DOHH2 (cell line): Measurements from ENCODE around the gene PFDN5.

Experiments
- H3F3A ChIP-seq: fragments of 200-600 bp; sonication (generic), shearing (Covaris generic); 2 replicates; pipeline ENCODE4 v1.6.0; 2016; ENCODE audit warnings: antibody characterized with exemption, mild to moderate bottlenecking; ENCODE audit not compliant: control insufficient read depth, insufficient read depth
- H3K27ac ChIP-seq: fragments of 200-600 bp; sonication (generic); 2 replicates; pipeline ENCODE4 v1.5.1; 2014; ENCODE audit warnings: low read depth, mild to moderate bottlenecking, low read length, moderate library complexity
- H3K27me3 ChIP-seq: fragments of 200-600 bp; sonication (generic); 2 replicates; pipeline ENCODE4 v1.6.1; 2014; ENCODE audit warnings: mild to moderate bottlenecking, low read length, mixed read lengths; ENCODE audit not compliant: control insufficient read depth
- H3K36me3 ChIP-seq: fragments of 200-600 bp; sonication (generic); 2 replicates; pipeline ENCODE4 v1.6.1; 2014; ENCODE audit warnings: mild to moderate bottlenecking, low read length, moderate library complexity, mixed read lengths; ENCODE audit not compliant: control insufficient read depth
- H3K4me1 ChIP-seq: fragments of 200-600 bp; sonication (generic); 2 replicates; pipeline ENCODE4 v1.6.1; 2014; ENCODE audit warnings: mild to moderate bottlenecking, low read length, mixed read lengths; ENCODE audit not compliant: control insufficient read depth
- H3K4me2 ChIP-seq: fragments of 200-600 bp; sonication (generic); 2 replicates; pipeline ENCODE4 v1.6.0; 2014; ENCODE audit warnings: mild to moderate bottlenecking, low read length, moderate library complexity
- H3K4me3 ChIP-seq: fragments of 200-600 bp; sonication (generic); 2 replicates; pipeline ENCODE4 v1.5.1; 2014; ENCODE audit warnings: mild to moderate bottlenecking, low read length, mixed read lengths
- H3K79me2 ChIP-seq: fragments of 200-600 bp; sonication (generic); 2 replicates; pipeline ENCODE4 v1.6.1; 2014; ENCODE audit warnings: mild to moderate bottlenecking, low read length, mixed read lengths; ENCODE audit not compliant: control insufficient read depth
- H3K9me2 ChIP-seq: fragments of 200-600 bp; sonication (generic); replicated peaks from 2 replicates; pipeline ENCODE4 v1.6.1; 2014; ENCODE audit warnings: mild to moderate bottlenecking, low read length, mixed read lengths; ENCODE audit not compliant: control insufficient read depth
- H3K9me3 ChIP-seq: fragments of 200-600 bp; sonication (generic); 2 replicates; pipeline ENCODE4 v1.6.1; 2014; ENCODE audit warnings: antibody characterized with exemption, low read length, mixed read lengths; ENCODE audit not compliant: control insufficient read depth, insufficient read depth
- H4K20me1 ChIP-seq: fragments of 200-600 bp; sonication (generic); 2 replicates; pipeline ENCODE4 v1.6.0; 2014; ENCODE audit warnings: low read depth, mild to moderate bottlenecking, antibody characterized with exemption, low read length, moderate library complexity; ENCODE audit not compliant: control insufficient read depth, insufficient read depth
- EZH2phosphoT487 ChIP-seq: fragments of 200-600 bp; sonication (generic); IDR thresholded peaks from 2 replicates; pipeline ENCODE4 v1.6.1; 2017; ENCODE audit warnings: borderline replicate concordance, mild to moderate bottlenecking, antibody characterized with exemption, low read length, moderate library complexity, mixed read lengths
- TF ChIP-seq, protein P1 (sequence below): fragments of 200-600 bp; sonication (generic); IDR thresholded peaks from one replicate; pipeline ENCODE4 v1.5.1; 2014; ENCODE audit warnings: antibody characterized with exemption, mild to moderate bottlenecking, low read depth, low read length; ENCODE audit not compliant: poor library complexity, severe bottlenecking

The PFDN5 gene

DNA sequence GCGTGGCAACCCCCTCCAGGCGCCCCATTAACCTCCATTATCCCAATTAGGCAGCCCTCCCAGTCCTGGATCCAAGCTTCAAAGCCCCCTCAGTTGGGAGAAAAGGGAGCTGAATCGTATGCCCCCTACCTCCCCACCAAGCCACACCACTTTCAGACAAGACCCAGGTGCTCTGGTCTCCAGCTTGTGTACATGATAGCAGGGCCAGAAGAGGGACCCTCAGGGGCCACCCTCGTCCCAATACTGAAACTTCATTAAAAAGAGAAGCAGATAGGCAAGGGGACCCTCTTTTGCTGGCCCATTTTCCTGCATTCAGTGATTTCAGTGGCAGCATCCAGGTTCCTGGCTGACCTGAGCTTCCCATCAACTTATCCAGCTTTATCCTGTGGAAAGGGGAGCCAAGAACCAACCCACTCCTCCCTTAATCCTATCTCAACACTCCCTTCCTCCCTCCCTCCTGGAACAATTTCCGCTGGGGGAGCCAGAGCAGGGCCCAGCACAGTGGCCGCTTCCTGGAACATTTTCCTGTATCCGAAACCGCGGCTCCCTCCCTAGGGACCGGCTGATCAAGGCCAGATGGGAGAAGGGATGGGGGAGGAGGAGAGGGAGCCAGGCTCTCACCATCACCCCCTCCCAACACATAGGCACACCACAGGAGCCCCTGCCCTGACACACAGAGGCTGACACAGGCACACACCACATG lies 50.3 kb downstream of the PFDN5 start:
- H3K27ac ChIP-seq = no peak overlapping the region
- no peaks in the 10 kb centered on the region for H3K27me3 ChIP-seq
- peaks cover 14% of the 10 kb centered on the region for H3F3A ChIP-seq
- peaks cover 24% of the 10 kb centered on the region for H3K4me1 ChIP-seq
- no peak for TF ChIP-seq EZH2phosphoT487
- peak overlapping the region; percentile 90 for H3K4me2 ChIP-seq
- H3K36me3 ChIP-seq = no peaks in the 10 kb centered on the region
- H3K9me3 ChIP-seq = no peaks in the 10 kb centered on the region
- no peaks in the 10 kb centered on the region for H3K79me2 ChIP-seq
- H4K20me1 ChIP-seq = 0 out of 2 replicates have a peak, but pooled peaks cover 3% of the 10 kb centered on the region
- peak overlapping the region; percentile 76 for H3K4me3 ChIP-seq
- H3K9me2 ChIP-seq = no peaks in the 10 kb centered on the region

DNA sequence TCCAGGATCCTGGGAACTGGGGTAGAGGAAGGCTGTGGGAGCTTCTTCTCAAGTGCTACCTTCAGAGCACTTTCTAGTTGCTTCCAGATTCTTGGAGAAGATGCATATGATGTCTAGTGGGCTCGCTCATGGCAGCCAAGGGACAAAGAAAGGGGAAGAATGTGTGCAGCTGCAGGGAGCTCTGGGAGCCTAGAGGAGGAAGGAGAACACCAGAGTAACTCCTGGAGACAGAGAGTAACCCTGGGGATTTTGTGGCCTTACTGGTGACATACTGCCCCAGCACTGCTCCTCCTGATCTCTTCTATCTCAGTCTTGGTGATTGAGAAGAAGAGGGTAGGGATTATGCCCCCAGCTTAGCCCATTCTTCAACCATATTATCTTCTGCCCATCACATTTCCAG lies 51.1 kb downstream of the PFDN5 start:
- no peak overlapping the region for H3K27ac ChIP-seq
- no peaks in the 10 kb centered on the region for H3K27me3 ChIP-seq
- H3F3A ChIP-seq = peaks cover 14% of the 10 kb centered on the region

DNA sequence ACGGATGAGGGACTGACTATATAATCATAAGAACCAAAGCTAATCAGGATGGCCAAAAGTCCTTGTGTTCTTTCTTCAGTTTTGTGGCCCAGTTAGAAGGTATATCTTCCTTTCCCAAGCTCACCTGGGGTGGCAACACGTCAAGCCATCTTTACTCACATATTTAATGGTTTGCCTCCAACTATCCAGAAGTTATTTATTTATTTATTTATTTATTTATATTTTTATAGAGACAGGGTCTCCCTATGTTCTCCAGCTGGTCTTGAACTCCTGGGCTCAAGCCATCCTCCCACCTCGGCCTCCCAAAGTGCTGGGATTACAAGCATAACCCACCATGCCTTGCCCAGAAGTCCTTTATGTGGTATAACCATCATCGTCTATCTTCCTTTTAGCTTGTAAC lies 52.6 kb downstream of the PFDN5 start:
- Histone ChIP-seq H3K27ac (no peak overlapping the region), H3K4me1 (peaks cover 29% of the 10 kb centered on the region), H3K27me3 (no peaks in the 10 kb centered on the region), H3K36me3 (no peaks in the 10 kb centered on the region), H3F3A (peaks cover 14% of the 10 kb centered on the region), H3K9me2 (no peaks in the 10 kb centered on the region), H3K79me2 (no peaks in the 10 kb centered on the region), H3K4me2 (no peak overlapping the region), H3K9me3 (no peaks in the 10 kb centered on the region), H4K20me1 (0 out of 2 replicates have a peak, but pooled peaks cover 3% of the 10 kb centered on the region), H3K4me3 (no peak overlapping the region)
- no peak for TF ChIP-seq EZH2phosphoT487
- TF ChIP-seq, protein P1, sequence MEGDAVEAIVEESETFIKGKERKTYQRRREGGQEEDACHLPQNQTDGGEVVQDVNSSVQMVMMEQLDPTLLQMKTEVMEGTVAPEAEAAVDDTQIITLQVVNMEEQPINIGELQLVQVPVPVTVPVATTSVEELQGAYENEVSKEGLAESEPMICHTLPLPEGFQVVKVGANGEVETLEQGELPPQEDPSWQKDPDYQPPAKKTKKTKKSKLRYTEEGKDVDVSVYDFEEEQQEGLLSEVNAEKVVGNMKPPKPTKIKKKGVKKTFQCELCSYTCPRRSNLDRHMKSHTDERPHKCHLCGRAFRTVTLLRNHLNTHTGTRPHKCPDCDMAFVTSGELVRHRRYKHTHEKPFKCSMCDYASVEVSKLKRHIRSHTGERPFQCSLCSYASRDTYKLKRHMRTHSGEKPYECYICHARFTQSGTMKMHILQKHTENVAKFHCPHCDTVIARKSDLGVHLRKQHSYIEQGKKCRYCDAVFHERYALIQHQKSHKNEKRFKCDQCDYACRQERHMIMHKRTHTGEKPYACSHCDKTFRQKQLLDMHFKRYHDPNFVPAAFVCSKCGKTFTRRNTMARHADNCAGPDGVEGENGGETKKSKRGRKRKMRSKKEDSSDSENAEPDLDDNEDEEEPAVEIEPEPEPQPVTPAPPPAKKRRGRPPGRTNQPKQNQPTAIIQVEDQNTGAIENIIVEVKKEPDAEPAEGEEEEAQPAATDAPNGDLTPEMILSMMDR = no peak

More for the DNA sequence above, 51.1 kb downstream of the PFDN5 start:
- no peaks in the 10 kb centered on the region for H3K9me3 ChIP-seq
- no peaks in the 10 kb centered on the region for H3K79me2 ChIP-seq
- no peak overlapping the region for H3K4me2 ChIP-seq
- peaks cover 24% of the 10 kb centered on the region for H3K4me1 ChIP-seq
- H3K9me2 ChIP-seq = no peaks in the 10 kb centered on the region
- TF ChIP-seq EZH2phosphoT487 = no peak
- TF ChIP-seq, protein P1 = no peak
- no peaks in the 10 kb centered on the region for H3K36me3 ChIP-seq
- H4K20me1 ChIP-seq = 0 out of 2 replicates have a peak, but pooled peaks cover 3% of the 10 kb centered on the region
- no peak overlapping the region for H3K4me3 ChIP-seq
